Measurements from ENCODE around the gene SH3BP1. TPM values are rescaled to one million over a fixed set of nuclear protein-coding genes. Genes with fewer than 3 reads are reported as not detected.
A peak's percentile ranks its signal among the peaks of the same experiment; 100 is the strongest.

The SH3BP1 gene
- total RNA-seq, 4 donors from 2014 or later: 7.4 to 26.2 (median 14.2) TPM

DNA sequence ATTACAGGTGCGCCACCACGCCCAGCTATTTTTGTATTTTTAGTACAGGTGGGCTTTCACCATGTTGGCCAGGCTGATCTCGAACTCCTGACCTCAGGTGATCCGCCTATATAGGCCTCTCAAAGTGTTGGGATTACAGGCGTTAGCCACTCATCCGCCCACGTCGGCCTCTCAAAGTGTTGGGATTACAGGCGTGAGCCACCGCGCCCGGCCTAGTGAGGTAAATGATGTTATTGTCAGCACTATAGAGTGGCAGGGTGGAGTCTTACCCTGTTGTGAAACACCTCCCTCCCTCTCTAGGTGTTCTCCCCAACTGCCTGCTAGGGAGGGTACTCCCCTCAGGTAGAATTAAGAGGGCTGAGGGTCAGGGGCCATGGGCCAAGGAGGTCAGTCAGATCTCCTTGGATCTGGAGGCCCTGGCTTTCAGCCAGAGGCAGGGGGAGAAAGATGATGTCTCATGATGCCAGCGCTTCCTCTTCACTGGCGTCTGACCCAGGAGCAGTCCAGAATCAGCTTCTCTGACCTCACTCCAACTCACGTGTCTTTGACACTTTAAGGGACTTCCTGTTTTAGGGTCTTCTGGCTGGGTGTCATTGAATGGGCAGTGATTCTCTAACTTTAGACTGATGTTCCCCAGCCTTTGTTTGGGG lies 28.9 kb upstream of the SH3BP1 start:
- DNase-seq: peak in 1 of 2 donors; percentile 33
- no peaks in the 10 kb centered on the region for H3K36me3 ChIP-seq
- H3K27me3 ChIP-seq: no peaks in the 10 kb centered on the region
- no peaks in the 10 kb centered on the region for H3K9me3 ChIP-seq
- H3K4me3 ChIP-seq: no peak overlapping the region
- TF ChIP-seq, protein P1, sequence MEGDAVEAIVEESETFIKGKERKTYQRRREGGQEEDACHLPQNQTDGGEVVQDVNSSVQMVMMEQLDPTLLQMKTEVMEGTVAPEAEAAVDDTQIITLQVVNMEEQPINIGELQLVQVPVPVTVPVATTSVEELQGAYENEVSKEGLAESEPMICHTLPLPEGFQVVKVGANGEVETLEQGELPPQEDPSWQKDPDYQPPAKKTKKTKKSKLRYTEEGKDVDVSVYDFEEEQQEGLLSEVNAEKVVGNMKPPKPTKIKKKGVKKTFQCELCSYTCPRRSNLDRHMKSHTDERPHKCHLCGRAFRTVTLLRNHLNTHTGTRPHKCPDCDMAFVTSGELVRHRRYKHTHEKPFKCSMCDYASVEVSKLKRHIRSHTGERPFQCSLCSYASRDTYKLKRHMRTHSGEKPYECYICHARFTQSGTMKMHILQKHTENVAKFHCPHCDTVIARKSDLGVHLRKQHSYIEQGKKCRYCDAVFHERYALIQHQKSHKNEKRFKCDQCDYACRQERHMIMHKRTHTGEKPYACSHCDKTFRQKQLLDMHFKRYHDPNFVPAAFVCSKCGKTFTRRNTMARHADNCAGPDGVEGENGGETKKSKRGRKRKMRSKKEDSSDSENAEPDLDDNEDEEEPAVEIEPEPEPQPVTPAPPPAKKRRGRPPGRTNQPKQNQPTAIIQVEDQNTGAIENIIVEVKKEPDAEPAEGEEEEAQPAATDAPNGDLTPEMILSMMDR (IDR thresholded peaks at IDR 0.05): no peak
- TF ChIP-seq POLR2A (IDR thresholded peaks at IDR 0.05): no peak
- peaks cover 7 to 14% of the 10 kb centered on the region in 2 donors for H3K4me1 ChIP-seq
- H3K27ac ChIP-seq: peak overlapping the region in 1 of 2 donors; percentile 97
- intact Hi-C loops (cut with DNase I; ENCODE audit: low total_unique reads): no loop called here

GRCh38 chr22:37611207-37611606 lies 28.3 kb upstream of the SH3BP1 start:
- intact Hi-C loops (cut with DNase I; ENCODE audit: low total_unique reads): no loop called here
- no peaks in the 10 kb centered on the region for H3K27me3 ChIP-seq
- DNase-seq: no peak
- H3K9me3 ChIP-seq: no peaks in the 10 kb centered on the region
- TF ChIP-seq, protein P1 (IDR thresholded peaks at IDR 0.05): no peak
- no peak for TF ChIP-seq POLR2A (IDR thresholded peaks at IDR 0.05)
- no peaks in the 10 kb centered on the region for H3K36me3 ChIP-seq
- H3K4me3 ChIP-seq: no peak overlapping the region
- peaks cover 7 to 14% of the 10 kb centered on the region in 2 donors for H3K4me1 ChIP-seq
- no peak overlapping the region for H3K27ac ChIP-seq

DNA sequence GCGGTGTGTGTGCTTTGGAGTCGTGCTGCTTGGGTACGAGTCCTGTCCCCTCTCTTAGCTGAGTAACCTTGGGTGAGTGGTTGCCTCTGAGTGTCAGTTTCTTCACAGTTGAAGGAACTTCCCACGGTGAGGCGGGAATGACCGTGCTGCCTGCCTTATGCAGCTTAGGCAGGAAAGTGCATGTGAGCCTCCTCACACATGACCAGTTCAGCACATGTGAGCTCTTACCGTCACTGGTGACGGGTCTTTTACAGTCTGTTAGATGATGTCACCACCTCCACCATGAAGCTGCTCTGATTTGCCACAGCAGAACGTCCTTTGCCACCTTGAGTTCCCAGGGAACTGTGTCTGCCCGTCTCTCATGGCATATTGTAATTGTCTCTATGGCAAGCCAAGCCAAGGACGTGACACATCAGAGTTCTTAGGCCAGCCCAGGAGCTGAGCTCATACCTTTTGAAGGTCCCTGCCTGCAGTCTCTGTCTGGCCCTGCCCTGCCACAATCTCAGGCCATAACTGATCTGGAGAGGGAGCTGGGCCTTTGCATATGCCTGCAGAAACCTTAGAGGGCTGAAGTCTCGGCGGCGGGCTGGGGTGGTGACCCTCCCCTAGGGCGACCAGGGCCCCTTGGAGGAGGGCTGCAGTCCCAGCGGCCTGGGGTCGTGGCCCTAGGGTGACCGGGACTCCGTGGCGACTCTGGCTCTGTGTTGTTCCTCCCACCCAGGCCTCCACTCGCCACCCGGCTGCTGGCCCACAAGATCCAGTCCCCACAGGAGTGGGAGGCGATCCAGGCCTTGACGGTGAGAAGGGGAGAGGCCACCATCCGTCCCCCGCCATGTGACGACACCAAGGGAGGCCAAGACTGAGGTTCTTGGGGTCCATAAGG lies 23.0 kb upstream of the SH3BP1 start:
- no peak for DNase-seq
- Histone ChIP-seq H3K4me3 (no peak overlapping the region), H3K4me1 (peaks cover 3 to 7% of the 10 kb centered on the region in 2 donors), H3K27ac (no peak overlapping the region), H3K27me3 (no peaks in the 10 kb centered on the region), H3K36me3 (no peaks in the 10 kb centered on the region), H3K9me3 (no peaks in the 10 kb centered on the region)
- TF ChIP-seq POLR2A (IDR thresholded peaks at IDR 0.05): no peak
- TF ChIP-seq, protein P1 (IDR thresholded peaks at IDR 0.05): no peak
- intact Hi-C loops (cut with DNase I; ENCODE audit: low total_unique reads): no loop called here

DNA sequence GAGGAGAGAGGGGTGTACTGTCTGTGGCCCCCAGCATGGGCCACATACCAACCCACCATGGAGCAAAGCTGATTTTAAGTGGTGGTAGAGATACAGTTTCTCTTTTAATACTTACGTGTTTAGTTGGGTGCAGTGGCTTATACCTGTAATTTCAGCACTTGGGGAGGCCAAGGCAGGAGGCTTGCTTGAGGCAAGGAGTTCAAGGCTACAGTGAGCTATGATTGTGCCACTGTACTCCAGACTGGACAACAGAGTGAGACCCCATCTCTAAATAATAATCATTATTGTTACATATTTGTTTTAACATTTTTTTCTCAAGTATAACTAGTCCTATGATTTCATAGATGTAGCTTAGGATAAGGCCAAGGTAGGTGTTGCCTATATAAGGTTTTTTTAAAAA lies 22.0 kb upstream of the SH3BP1 start:
- no peaks in the 10 kb centered on the region for H3K27me3 ChIP-seq
- no peak overlapping the region for H3K4me3 ChIP-seq
- no peak for TF ChIP-seq POLR2A (IDR thresholded peaks at IDR 0.05)
- TF ChIP-seq, protein P1 (IDR thresholded peaks at IDR 0.05): no peak
- intact Hi-C loops (cut with DNase I; ENCODE audit: low total_unique reads): no loop called here
- no peak overlapping the region for H3K27ac ChIP-seq
- no peaks in the 10 kb centered on the region for H3K36me3 ChIP-seq
- peaks cover 3 to 7% of the 10 kb centered on the region in 2 donors for H3K4me1 ChIP-seq
- DNase-seq: no peak
- H3K9me3 ChIP-seq: no peaks in the 10 kb centered on the region

GRCh38 chr22:37618072-37618656 lies 21.3 kb upstream of the SH3BP1 start:
- intact Hi-C loops (cut with DNase I; ENCODE audit: low total_unique reads): no loop called here
- H3K27me3 ChIP-seq: no peaks in the 10 kb centered on the region
- H3K27ac ChIP-seq: no peak overlapping the region
- DNase-seq: no peak
- TF ChIP-seq, protein P1 (IDR thresholded peaks at IDR 0.05): no peak
- TF ChIP-seq POLR2A (IDR thresholded peaks at IDR 0.05): no peak
- no peaks in the 10 kb centered on the region for H3K36me3 ChIP-seq
- no peaks in the 10 kb centered on the region for H3K9me3 ChIP-seq
- no peak overlapping the region for H3K4me3 ChIP-seq
- H3K4me1 ChIP-seq: peaks cover 2 to 7% of the 10 kb centered on the region in 2 donors

All from uterus (tissue), 4 donors.